Left lung (tissue), 10 donors: ENCODE results near the gene TFDP2. TPM values are rescaled to one million over a fixed set of nuclear protein-coding genes. Genes with fewer than 3 reads are reported as not detected.
A peak's percentile ranks its signal among the peaks of the same experiment; 100 is the strongest.

ENCODE experiments used
- ATAC-seq: fragments of 200-7000 bp; cut with Tn5 transposase; one replicate; pipeline ENCODE4 v1.9.1; 2020; ENCODE audit warnings: moderate library complexity
- DNase-seq, 4 donors: peaks; one replicate each; pipeline ENCODE4 v3.0.0-alpha.2; 2013 to 2020
- H3K27ac ChIP-seq, 2 donors: fragments of 200-600 bp; sonication (generic) in 1 of 2; one replicate each; pipeline versions ENCODE4 v1.5.0 to v1.8.0; 2020 to 2021
- H3K27me3 ChIP-seq, 2 donors: fragments of 200-600 bp; sonication (generic) in 1 of 2; one replicate each; pipeline versions ENCODE4 v1.5.0 to v1.8.0; 2020 to 2021
- H3K36me3 ChIP-seq, 2 donors: fragments of 200-600 bp; sonication (generic) in 1 of 2; one replicate each; pipeline versions ENCODE4 v1.5.0 to v1.8.0; 2020 to 2021
- H3K4me1 ChIP-seq, 2 donors: fragments of 200-600 bp; one replicate each; pipeline ENCODE4 v1.8.0; 2021
- H3K4me3 ChIP-seq, 2 donors: fragments of 200-600 bp; sonication (generic) in 1 of 2; one replicate each; pipeline versions ENCODE4 v1.5.0 to v1.8.0; 2020 to 2021; ENCODE audit warnings: mild to moderate bottlenecking in 1 of 2
- H3K9me3 ChIP-seq, 2 donors: fragments of 200-600 bp; sonication (generic) in 1 of 2; one replicate each; pipeline versions ENCODE4 v1.5.0 to v1.8.0; 2020 to 2021
- CTCF ChIP-seq, 2 donors: fragments of 200-600 bp; sonication (generic) in 1 of 2; IDR thresholded peaks; one replicate each; pipeline versions ENCODE4 v1.5.0 to v1.8.0; 2021; ENCODE audit warnings: antibody characterized with exemption in 2 of 2
- intact Hi-C, 2 donors: fragments of 100-400 bp; cut with DNase I; formaldehyde crosslinking; loops; one replicate each; pipeline versions ENCODE4 v1.11.2 to v1.14.2; 2022
- polyA plus RNA-seq, 6 donors: library from polyadenylated mRNA; unstranded; fragments of 120-200 nt; gene quantifications; one replicate each; pipeline ENCODE4 v1.2.1, GENCODE V29; 2013; ENCODE audit not compliant: insufficient read length in 6 of 6
- total RNA-seq, 2 donors: library from RNA; stranded (reverse); fragmentation: NEBNext Ultra II Directional; extraction: Animal tissue kit (Norgen Biotek cat#: 25700); gene quantifications; one replicate each; pipeline ENCODE4 v1.2.1, GENCODE V29; 2021
- donor health status: DM: no; HTN: yes; CAD: no.
- donor health status: DM: no; HTN: no; CAD: no.

The TFDP2 gene
- total and polyA plus RNA-seq, 8 donors, result 21.2 to 73.0 (median 53.6) TPM

DNA sequence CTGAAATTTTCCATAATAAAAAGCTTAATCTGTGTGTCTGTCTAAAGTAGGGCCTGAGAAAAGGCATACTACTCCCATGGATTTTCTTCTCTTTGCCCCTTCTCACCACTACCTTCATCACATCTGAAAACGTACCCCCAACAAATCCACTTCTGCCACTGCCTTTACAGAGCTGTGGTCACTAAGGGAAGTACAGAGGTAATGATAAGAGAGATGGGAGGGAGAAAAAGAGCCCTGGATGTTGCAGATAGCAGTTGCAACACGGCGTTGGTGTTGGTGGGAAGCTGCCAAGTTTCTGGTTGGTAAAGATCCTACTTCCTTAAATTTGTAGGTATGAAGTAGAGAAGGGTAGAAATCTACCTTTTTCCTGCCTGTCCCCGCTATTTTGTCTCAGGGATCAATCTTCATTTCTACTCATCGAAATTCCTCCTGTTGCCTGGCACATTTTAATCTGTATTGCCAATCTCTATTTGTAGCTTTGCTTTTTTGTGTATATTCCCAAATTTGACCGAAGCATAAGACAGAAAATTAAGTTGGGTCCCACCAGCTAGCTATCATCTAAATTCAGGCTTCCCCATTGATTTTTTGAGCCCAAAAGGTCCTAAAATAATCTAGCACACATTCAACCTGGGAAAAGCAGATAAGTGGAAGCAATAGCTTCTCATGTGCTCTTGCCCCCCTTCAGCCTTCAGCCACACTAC lies 102.9 kb downstream of the TFDP2 start:
- peak overlapping the region in 1 of 2 donors; percentile 53 for H3K27ac ChIP-seq
- H3K9me3 ChIP-seq, result no peaks in the 10 kb centered on the region
- intact Hi-C loops, result no loop called here
- peaks cover 0 to 11% of the 10 kb centered on the region in 2 donors for H3K4me1 ChIP-seq
- DNase-seq, result no peak
- ATAC-seq, result no peak
- no peaks in the 10 kb centered on the region for H3K36me3 ChIP-seq
- no peaks in the 10 kb centered on the region for H3K27me3 ChIP-seq
- no peak overlapping the region for H3K4me3 ChIP-seq
- TF ChIP-seq CTCF (IDR thresholded peaks at IDR 0.05), result no peak

GRCh38 chr3:142040941-142041491 lies 108.3 kb downstream of the TFDP2 start:
- no peaks in the 10 kb centered on the region for H3K9me3 ChIP-seq
- no peaks in the 10 kb centered on the region for H3K27me3 ChIP-seq
- intact Hi-C loops, result no loop called here
- no peaks in the 10 kb centered on the region for H3K36me3 ChIP-seq
- peaks cover 0 to 1% of the 10 kb centered on the region in 2 donors for H3K4me1 ChIP-seq
- no peak overlapping the region for H3K27ac ChIP-seq
- no peak for DNase-seq
- no peak for TF ChIP-seq CTCF (IDR thresholded peaks at IDR 0.05)
- H3K4me3 ChIP-seq, result no peak overlapping the region
- ATAC-seq, result no peak

- H3K4me3 ChIP-seq, result no peak overlapping the region
- no peak for TF ChIP-seq CTCF (IDR thresholded peaks at IDR 0.05)
- H3K9me3 ChIP-seq, result peaks cover 0 to 4% of the 10 kb centered on the region in 2 donors
- ATAC-seq, result no peak
- DNase-seq, result no peak
- intact Hi-C loops, result no loop called here
- H3K4me1 ChIP-seq, result peaks cover 0 to 9% of the 10 kb centered on the region in 2 donors
- no peak overlapping the region for H3K27ac ChIP-seq
- no peaks in the 10 kb centered on the region for H3K36me3 ChIP-seq
- H3K27me3 ChIP-seq, result no peaks in the 10 kb centered on the region
These were observed 113.9 kb downstream of the TFDP2 start for GRCh38 chr3:142035308-142035922.

GRCh38 chr3:142033292-142033691 lies 116.1 kb downstream of the TFDP2 start:
- Histone ChIP-seq H3K4me3 (no peak overlapping the region), H3K36me3 (no peaks in the 10 kb centered on the region), H3K27me3 (no peaks in the 10 kb centered on the region), H3K9me3 (peaks cover 0 to 4% of the 10 kb centered on the region in 2 donors), H3K27ac (no peak overlapping the region), H3K4me1 (peaks cover 0 to 9% of the 10 kb centered on the region in 2 donors)
- no peak for TF ChIP-seq CTCF (IDR thresholded peaks at IDR 0.05)
- DNase-seq (no peak), ATAC-seq (no peak)
- intact Hi-C loops, result no loop called here

DNA sequence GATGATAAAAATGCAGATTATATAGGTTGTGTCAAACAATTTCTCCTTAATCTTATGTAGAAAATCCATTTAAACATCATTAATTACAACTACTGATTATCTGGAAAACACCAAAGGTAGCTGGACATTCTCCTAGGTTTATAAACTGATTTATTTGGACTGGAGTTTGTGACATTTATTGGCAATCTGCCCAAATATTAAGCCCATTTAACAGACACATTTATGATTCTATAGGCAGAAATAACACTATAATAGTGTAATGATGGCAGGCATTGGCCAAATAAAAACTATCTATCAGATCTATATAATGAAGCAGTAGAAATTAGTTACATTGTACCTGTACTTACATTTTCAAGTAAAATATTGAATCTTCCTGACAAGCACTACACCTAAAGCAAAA lies 117.8 kb downstream of the TFDP2 start:
- H3K4me1 ChIP-seq, result peaks cover 6 to 24% of the 10 kb centered on the region in 2 donors
- no peak for TF ChIP-seq CTCF (IDR thresholded peaks at IDR 0.05)
- ATAC-seq, result no peak
- no peaks in the 10 kb centered on the region for H3K36me3 ChIP-seq
- intact Hi-C loops, result no loop called here
- peak overlapping the region in 1 of 2 donors; percentile 42 for H3K27ac ChIP-seq
- H3K9me3 ChIP-seq, result peaks cover 0 to 4% of the 10 kb centered on the region in 2 donors
- H3K27me3 ChIP-seq, result no peaks in the 10 kb centered on the region
- no peak for DNase-seq
- H3K4me3 ChIP-seq, result no peak overlapping the region
